HepG2 (cell line): ENCODE results near the gene UBP1. TPM values are rescaled to one million over a fixed set of nuclear protein-coding genes. Genes with fewer than 3 reads are reported as not detected.

Experiments used
- FOXK1 ChIP-seq: sonication (generic); formaldehyde crosslinking; IDR thresholded peaks from 2 replicates; pipeline ENCODE4 v1.4.0; 2020; ENCODE audit warnings: low read depth, missing genetic modification reagents, borderline replicate concordance
- IKZF4 ChIP-seq: sonication (generic); formaldehyde crosslinking; IDR thresholded peaks from 2 replicates; pipeline ENCODE4 v1.5.1; 2020; ENCODE audit warnings: borderline replicate concordance, mild to moderate bottlenecking, low read depth, missing genetic modification reagents; ENCODE audit errors: not compliant biosample characterization
- KLF9 ChIP-seq: IDR thresholded peaks from 2 replicates; pipeline ENCODE4 v1.6.1; 2016; ENCODE audit warnings: low read depth
- KMT2A ChIP-seq: sonication (generic); formaldehyde crosslinking; IDR thresholded peaks from 2 replicates; pipeline ENCODE4 v1.4.0; 2020; ENCODE audit warnings: missing genetic modification reagents
- KMT2B ChIP-seq: IDR thresholded peaks from 2 replicates; pipeline ENCODE4 v1.6.1; 2016; ENCODE audit warnings: missing genetic modification reagents, missing compliant biosample characterization
- MEIS2 ChIP-seq: sonication (generic); formaldehyde crosslinking; IDR thresholded peaks from 2 replicates; pipeline ENCODE4 v1.9.0; 2021; ENCODE audit warnings: mild to moderate bottlenecking, missing genetic modification reagents
- PBX2 ChIP-seq: IDR thresholded peaks from 2 replicates; pipeline ENCODE4 v1.6.1; 2016; ENCODE audit warnings: control low read depth
- PTBP1 ChIP-seq: fragments of 200-400 bp; formaldehyde crosslinking; IDR thresholded peaks from 2 replicates; pipeline ENCODE4 v1.6.1; 2018; ENCODE audit warnings: low read length, low read depth; ENCODE audit not compliant: poor library complexity, severe bottlenecking
- RBFOX2 ChIP-seq: fragments of 200-400 bp; formaldehyde crosslinking; IDR thresholded peaks from 2 replicates; pipeline ENCODE4 v1.6.1; 2017; ENCODE audit warnings: low read depth, mild to moderate bottlenecking, low read length
- RBM22 ChIP-seq: fragments of 200-400 bp; formaldehyde crosslinking; optimal IDR thresholded peaks from 2 replicates; pipeline ENCODE3; 2017; ENCODE audit warnings: mild to moderate bottlenecking, low read length, moderate library complexity
- RXRA ChIP-seq: sonication (generic); formaldehyde crosslinking; IDR thresholded peaks from 2 replicates; pipeline ENCODE4 v1.5.1; 2020; ENCODE audit warnings: missing genetic modification reagents
- SMARCE1 ChIP-seq: fragments of 450-650 bp; IDR thresholded peaks from 2 replicates; pipeline ENCODE4 v1.6.1; 2017; ENCODE audit warnings: borderline replicate concordance
- SNAI1 ChIP-seq: sonication (generic); formaldehyde crosslinking; IDR thresholded peaks from 2 replicates; pipeline ENCODE4 v1.5.0; 2020; ENCODE audit warnings: mild to moderate bottlenecking, missing genetic modification reagents, borderline replicate concordance
- WIZ ChIP-seq: sonication (generic); formaldehyde crosslinking; IDR thresholded peaks from 2 replicates; pipeline ENCODE4 v1.5.1; 2020; ENCODE audit warnings: mild to moderate bottlenecking, missing genetic modification reagents
- ZNF12 ChIP-seq: sonication (generic); formaldehyde crosslinking; IDR thresholded peaks from 2 replicates; pipeline ENCODE4 v1.5.0; 2020; ENCODE audit warnings: missing genetic modification reagents
- ZNF468 ChIP-seq: sonication (generic); formaldehyde crosslinking; IDR thresholded peaks from 2 replicates; pipeline ENCODE4 v1.8.0; 2022; ENCODE audit warnings: mild to moderate bottlenecking, moderate library complexity, missing genetic modification reagents
- ZNF83 ChIP-seq: sonication (generic); formaldehyde crosslinking; IDR thresholded peaks from 2 replicates; pipeline ENCODE4 v1.4.0; 2020; ENCODE audit warnings: missing genetic modification reagents, mild to moderate bottlenecking, borderline replicate concordance
- polyA plus RNA-seq, 8 experiments: library from polyadenylated mRNA; depleted of rRNA in 3 of 8; stranded (reverse) in 7 of 8; unstranded in 1 of 8; fragments of >200 nt; fragmentation: Illumina TruSeq in 4 of 8; extraction: Trizol in 4 of 8; gene quantifications; 2 replicates each; pipeline versions ENCODE4 v1.2.1 to v1.2.3, GENCODE V29; 2011 to 2016; ENCODE audit warnings: low read depth in 4 of 8, missing spikeins in 1 of 8, mixed read lengths in 1 of 8; ENCODE audit not compliant: insufficient read depth in 1 of 8
- total RNA-seq, 5 experiments: library from RNA; depleted of rRNA; stranded (reverse); fragments of >200 nt; fragmentation: Illumina TruSeq; extraction: Trizol; gene quantifications; 2 replicates each; pipeline ENCODE4 v1.2.3, GENCODE V29; 2016; ENCODE audit warnings: low read depth in 1 of 5
- TF ChIP-seq, protein P1 (sequence below): sonication (generic); formaldehyde crosslinking; IDR thresholded peaks from 2 replicates; pipeline ENCODE4 v1.4.0; 2020; ENCODE audit warnings: missing genetic modification reagents
- TF ChIP-seq, protein P2 (sequence below): sonication (generic); formaldehyde crosslinking; IDR thresholded peaks from 2 replicates; pipeline ENCODE4 v1.4.0; 2020; ENCODE audit warnings: missing genetic modification reagents, borderline replicate concordance

The UBP1 gene
- total and polyA plus RNA-seq, 2 of the 13 experiments (the other 11 are each of a cell fraction or from before 2014, with no cell fraction given) = 48.3 to 79.9 TPM

DNA sequence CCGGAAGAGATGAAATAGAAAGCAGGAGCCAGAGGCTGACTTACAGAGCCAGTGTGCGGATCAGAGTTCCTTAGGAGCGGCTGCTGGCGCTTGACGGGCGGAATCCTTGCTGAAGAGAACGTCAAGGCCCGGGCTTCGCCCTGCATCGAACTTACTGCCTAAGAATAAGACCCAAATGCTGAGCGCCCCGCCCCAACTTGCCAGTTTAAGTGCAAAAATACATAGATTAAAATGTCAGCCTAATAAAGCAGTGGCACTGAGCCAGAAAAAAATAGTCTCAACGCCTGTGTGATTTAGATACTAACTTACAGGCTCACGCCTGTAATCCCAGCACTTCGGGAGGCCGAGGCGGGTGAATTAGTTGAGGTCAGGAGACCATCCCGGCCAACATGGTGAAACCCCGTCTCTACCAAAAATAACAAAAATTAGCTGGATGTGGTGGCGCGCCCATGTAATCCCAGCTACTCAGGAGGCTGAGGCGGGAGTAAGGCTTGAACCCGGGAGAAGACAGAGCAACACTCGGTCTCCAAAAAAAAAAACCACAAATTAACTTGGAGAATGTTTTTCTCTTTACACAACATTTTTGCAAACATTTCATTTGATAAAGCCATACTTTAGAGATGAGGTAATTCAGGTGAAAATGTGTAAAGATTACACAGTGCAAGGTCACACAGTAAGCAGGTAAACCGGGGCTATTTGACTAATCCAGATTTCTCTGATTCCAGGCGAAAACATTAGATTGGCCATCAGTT, 1.2 kb upstream of the UBP1 start (continued):
- TF ChIP-seq ZNF468 (CRISPR knock-in tag) = no peak
- TF ChIP-seq, protein P1, sequence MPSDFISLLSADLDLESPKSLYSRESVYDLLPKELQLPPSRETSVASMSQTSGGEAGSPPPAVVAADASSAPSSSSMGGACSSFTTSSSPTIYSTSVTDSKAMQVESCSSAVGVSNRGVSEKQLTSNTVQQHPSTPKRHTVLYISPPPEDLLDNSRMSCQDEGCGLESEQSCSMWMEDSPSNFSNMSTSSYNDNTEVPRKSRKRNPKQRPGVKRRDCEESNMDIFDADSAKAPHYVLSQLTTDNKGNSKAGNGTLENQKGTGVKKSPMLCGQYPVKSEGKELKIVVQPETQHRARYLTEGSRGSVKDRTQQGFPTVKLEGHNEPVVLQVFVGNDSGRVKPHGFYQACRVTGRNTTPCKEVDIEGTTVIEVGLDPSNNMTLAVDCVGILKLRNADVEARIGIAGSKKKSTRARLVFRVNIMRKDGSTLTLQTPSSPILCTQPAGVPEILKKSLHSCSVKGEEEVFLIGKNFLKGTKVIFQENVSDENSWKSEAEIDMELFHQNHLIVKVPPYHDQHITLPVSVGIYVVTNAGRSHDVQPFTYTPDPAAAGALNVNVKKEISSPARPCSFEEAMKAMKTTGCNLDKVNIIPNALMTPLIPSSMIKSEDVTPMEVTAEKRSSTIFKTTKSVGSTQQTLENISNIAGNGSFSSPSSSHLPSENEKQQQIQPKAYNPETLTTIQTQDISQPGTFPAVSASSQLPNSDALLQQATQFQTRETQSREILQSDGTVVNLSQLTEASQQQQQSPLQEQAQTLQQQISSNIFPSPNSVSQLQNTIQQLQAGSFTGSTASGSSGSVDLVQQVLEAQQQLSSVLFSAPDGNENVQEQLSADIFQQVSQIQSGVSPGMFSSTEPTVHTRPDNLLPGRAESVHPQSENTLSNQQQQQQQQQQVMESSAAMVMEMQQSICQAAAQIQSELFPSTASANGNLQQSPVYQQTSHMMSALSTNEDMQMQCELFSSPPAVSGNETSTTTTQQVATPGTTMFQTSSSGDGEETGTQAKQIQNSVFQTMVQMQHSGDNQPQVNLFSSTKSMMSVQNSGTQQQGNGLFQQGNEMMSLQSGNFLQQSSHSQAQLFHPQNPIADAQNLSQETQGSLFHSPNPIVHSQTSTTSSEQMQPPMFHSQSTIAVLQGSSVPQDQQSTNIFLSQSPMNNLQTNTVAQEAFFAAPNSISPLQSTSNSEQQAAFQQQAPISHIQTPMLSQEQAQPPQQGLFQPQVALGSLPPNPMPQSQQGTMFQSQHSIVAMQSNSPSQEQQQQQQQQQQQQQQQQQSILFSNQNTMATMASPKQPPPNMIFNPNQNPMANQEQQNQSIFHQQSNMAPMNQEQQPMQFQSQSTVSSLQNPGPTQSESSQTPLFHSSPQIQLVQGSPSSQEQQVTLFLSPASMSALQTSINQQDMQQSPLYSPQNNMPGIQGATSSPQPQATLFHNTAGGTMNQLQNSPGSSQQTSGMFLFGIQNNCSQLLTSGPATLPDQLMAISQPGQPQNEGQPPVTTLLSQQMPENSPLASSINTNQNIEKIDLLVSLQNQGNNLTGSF (CRISPR knock-in tag) = no peak
- TF ChIP-seq ZNF83 = 0 out of 2 replicates have a peak, but pooled peaks have one; percentile 13
- TF ChIP-seq PTBP1 = no peak
- TF ChIP-seq MEIS2 = no peak
- TF ChIP-seq KLF9 (CRISPR knock-in tag) = no peak
- no peak for TF ChIP-seq SMARCE1
- no peak for TF ChIP-seq IKZF4 (CRISPR knock-in tag)
- TF ChIP-seq KMT2B (CRISPR knock-in tag) = no peak
- TF ChIP-seq, protein P2, sequence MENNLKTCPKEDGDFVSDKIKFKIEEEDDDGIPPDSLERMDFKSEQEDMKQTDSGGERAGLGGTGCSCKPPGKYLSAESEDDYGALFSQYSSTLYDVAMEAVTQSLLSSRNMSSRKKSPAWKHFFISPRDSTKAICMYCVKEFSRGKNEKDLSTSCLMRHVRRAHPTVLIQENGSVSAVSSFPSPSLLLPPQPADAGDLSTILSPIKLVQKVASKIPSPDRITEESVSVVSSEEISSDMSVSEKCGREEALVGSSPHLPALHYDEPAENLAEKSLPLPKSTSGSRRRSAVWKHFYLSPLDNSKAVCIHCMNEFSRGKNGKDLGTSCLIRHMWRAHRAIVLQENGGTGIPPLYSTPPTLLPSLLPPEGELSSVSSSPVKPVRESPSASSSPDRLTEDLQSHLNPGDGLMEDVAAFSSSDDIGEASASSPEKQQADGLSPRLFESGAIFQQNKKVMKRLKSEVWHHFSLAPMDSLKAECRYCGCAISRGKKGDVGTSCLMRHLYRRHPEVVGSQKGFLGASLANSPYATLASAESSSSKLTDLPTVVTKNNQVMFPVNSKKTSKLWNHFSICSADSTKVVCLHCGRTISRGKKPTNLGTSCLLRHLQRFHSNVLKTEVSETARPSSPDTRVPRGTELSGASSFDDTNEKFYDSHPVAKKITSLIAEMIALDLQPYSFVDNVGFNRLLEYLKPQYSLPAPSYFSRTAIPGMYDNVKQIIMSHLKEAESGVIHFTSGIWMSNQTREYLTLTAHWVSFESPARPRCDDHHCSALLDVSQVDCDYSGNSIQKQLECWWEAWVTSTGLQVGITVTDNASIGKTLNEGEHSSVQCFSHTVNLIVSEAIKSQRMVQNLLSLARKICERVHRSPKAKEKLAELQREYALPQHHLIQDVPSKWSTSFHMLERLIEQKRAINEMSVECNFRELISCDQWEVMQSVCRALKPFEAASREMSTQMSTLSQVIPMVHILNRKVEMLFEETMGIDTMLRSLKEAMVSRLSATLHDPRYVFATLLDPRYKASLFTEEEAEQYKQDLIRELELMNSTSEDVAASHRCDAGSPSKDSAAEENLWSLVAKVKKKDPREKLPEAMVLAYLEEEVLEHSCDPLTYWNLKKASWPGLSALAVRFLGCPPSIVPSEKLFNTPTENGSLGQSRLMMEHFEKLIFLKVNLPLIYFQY (CRISPR knock-in tag) = peak; percentile 2; the same call in 1 of the 2 replicates
- TF ChIP-seq PBX2 (CRISPR knock-in tag) = no peak
- TF ChIP-seq ZNF12 (CRISPR knock-in tag) = no peak
- TF ChIP-seq SNAI1 (CRISPR knock-in tag) = no peak
- TF ChIP-seq KMT2A (CRISPR knock-in tag) = no peak
- no peak for TF ChIP-seq RBM22
- TF ChIP-seq RBFOX2 = peak; percentile 11; the same call in 1 of the 2 replicates
- no peak for TF ChIP-seq WIZ (CRISPR knock-in tag)
- no peak for TF ChIP-seq FOXK1 (CRISPR knock-in tag)
- TF ChIP-seq RXRA = no peak
